ENCODE data around the gene UBLCP1.

DNA sequence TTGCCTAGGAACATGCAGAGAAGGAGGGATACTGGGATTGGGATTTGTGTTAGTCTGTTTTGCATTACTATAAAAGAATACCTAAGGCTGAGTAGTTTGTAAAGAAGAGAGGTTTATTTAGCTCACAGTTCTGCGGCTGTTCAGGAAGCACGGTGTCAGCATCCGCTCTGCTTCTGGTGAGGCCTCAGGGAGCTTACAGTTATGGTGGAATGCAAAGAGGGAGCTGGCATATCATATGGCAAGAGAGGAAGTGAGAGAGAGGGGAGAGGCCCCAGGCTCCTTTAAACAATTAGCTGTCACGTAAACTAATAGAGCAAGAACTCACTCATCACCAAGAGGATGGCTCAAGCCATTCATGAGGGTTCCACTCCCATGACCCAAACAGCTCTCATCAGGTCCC, 40.2 kb downstream of the UBLCP1 start:
- TF ChIP-seq EZH2 (IDR thresholded peaks at IDR 0.05; ENCODE audit: insufficient read depth, poor library complexity, severe bottlenecking) (no peak), EZH2phosphoT487 (IDR thresholded peaks at IDR 0.05; ENCODE audit: insufficient read depth, low read depth) (no peak)
